H1 (cell line): Measurements from ENCODE around the gene ZNF649. TPM values are rescaled to one million over a fixed set of nuclear protein-coding genes. Genes with fewer than 3 reads are reported as not detected.

Experiments
- polyA plus RNA-seq, 7 experiments: library from polyadenylated mRNA; depleted of rRNA in 3 of 7; stranded (reverse) in 5 of 7; unstranded in 2 of 7; fragments of >200 nt in 5 of 7; fragments of 200-250 nt in 2 of 7; gene quantifications; 1 replicate in 5 of 7; 2 replicates in 1 of 7; 4 replicates in 1 of 7; pipeline versions ENCODE4 v1.2.1 to v1.2.3, GENCODE V29; 2011 to 2013; ENCODE audit warnings: missing spikeins in 2 of 7, mixed read lengths in 2 of 7
- total RNA-seq: library from RNA; stranded (reverse); fragmentation: NEBNext Ultra II Directional; extraction: Animal tissue kit (Norgen Biotek cat#: 25700); gene quantifications from 2 replicates; pipeline ENCODE4 v1.2.1, GENCODE V29; 2021

ZNF649 gene
- total and polyA plus RNA-seq, 2 of the 8 experiments (the other 6 are each of a cell fraction or from before 2014, with no cell fraction given): 24.7 to 51.7 TPM

Other genes starting within 250 kb of the ZNF649 start
- 4.1 and 7.5 TPM in 2 replicates for gene SPACA6, start 211.7 kb downstream of the ZNF649 start, total RNA-seq
- 7.1 and 9.7 TPM in 2 replicates for gene SPACA6, start 211.7 kb downstream of the ZNF649 start, polyA plus RNA-seq (2011; rRNA removed)
- 0.19 TPM in 1 of 2 replicates, not detected in the other for gene HAS1, start 181.0 kb downstream of the ZNF649 start, total RNA-seq
- 1.5 and 1.9 TPM in 2 replicates for gene HAS1, start 181.0 kb downstream of the ZNF649 start, polyA plus RNA-seq (2011; rRNA removed)
- gene FPR1, start 153.1 kb downstream of the ZNF649 start, total RNA-seq: not detected in 2 replicates
- 0.11 TPM in 1 of 2 replicates, not detected in the other for gene FPR1, start 153.1 kb downstream of the ZNF649 start, polyA plus RNA-seq (2011; rRNA removed)
- gene FPR2, start 143.8 kb downstream of the ZNF649 start, total RNA-seq: not detected in 2 replicates
- 0.05 and 0.17 TPM in 2 replicates for gene FPR2, start 143.8 kb downstream of the ZNF649 start, polyA plus RNA-seq (2011; rRNA removed)
- gene FPR3, start 109.9 kb downstream of the ZNF649 start, total RNA-seq: not detected in 2 replicates
- not detected in 2 replicates for gene FPR3, start 109.9 kb downstream of the ZNF649 start, polyA plus RNA-seq (2011; rRNA removed)
- gene ZNF577, start 17.1 kb downstream of the ZNF649 start, total RNA-seq: 14.9 and 19.3 TPM in 2 replicates
- gene ZNF577, start 17.1 kb downstream of the ZNF649 start, polyA plus RNA-seq (2011; rRNA removed): 11.5 and 13.8 TPM in 2 replicates
- 7.5 and 14.2 TPM in 2 replicates for gene ZNF613, start 22.5 kb upstream of the ZNF649 start, total RNA-seq
- 3.8 and 4.7 TPM in 2 replicates for gene ZNF613, start 22.5 kb upstream of the ZNF649 start, polyA plus RNA-seq (2011; rRNA removed)
- 5.3 and 6.2 TPM in 2 replicates for gene ZNF350, start 81.8 kb upstream of the ZNF649 start, total RNA-seq
- 1.7 and 1.8 TPM in 2 replicates for gene ZNF350, start 81.8 kb upstream of the ZNF649 start, polyA plus RNA-seq (2011; rRNA removed)
- gene ZNF615, start 103.2 kb upstream of the ZNF649 start, total RNA-seq: 7.5 and 9.6 TPM in 2 replicates
- gene ZNF615, start 103.2 kb upstream of the ZNF649 start, polyA plus RNA-seq (2011; rRNA removed): 1.9 and 2.8 TPM in 2 replicates
- 18.2 and 18.7 TPM in 2 replicates for gene ZNF614, start 123.4 kb upstream of the ZNF649 start, total RNA-seq
- 3.3 and 4.7 TPM in 2 replicates for gene ZNF614, start 123.4 kb upstream of the ZNF649 start, polyA plus RNA-seq (2011; rRNA removed)
- 7.1 and 8.3 TPM in 2 replicates for gene ZNF432, start 143.8 kb upstream of the ZNF649 start, total RNA-seq
- 1.8 and 2.0 TPM in 2 replicates for gene ZNF432, start 143.8 kb upstream of the ZNF649 start, polyA plus RNA-seq (2011; rRNA removed)
- 17.4 and 17.9 TPM in 2 replicates for gene ZNF841, start 190.7 kb upstream of the ZNF649 start, total RNA-seq
- gene ZNF841, start 190.7 kb upstream of the ZNF649 start, polyA plus RNA-seq (2011; rRNA removed): 4.1 and 5.1 TPM in 2 replicates
- gene ZNF616, start 234.9 kb upstream of the ZNF649 start, total RNA-seq: 40.2 and 40.5 TPM in 2 replicates
- gene ZNF616, start 234.9 kb upstream of the ZNF649 start, polyA plus RNA-seq (2011; rRNA removed): 3.5 and 5.7 TPM in 2 replicates